Activated T-helper 1 cell treated with anti-CD3 and anti-CD28 coated beads, Interleukin-12 subunit alpha, Interleukin-12 subunit beta, Interleukin-2, Interleukin-4 antibody, amounts not matched to agents 30 ng/mL and 10 ng/mL and 1 ng/mL, durations not matched to agents 14 hours and 24 hours and 36 hours (primary cell): ENCODE data around the gene IGF2R. TPM values are rescaled to one million over a fixed set of nuclear protein-coding genes. Genes with fewer than 3 reads are reported as not detected.
"Not testable (repeated sequence)": the region's sequence is repeated elsewhere in the genome, so short reads cannot be mapped to it uniquely, and the experiment has no call there.

Experiments used
- DNase-seq: peaks from one replicate; pipeline ENCODE4 v3.0.0; 2021; ENCODE audit warnings: low spot score
- H3K27ac Mint-ChIP-seq: one replicate; pipeline ENCODE4 v1.8.0; 2021; ENCODE audit warnings: mild to moderate bottlenecking, mixed read lengths
- H3K27me3 Mint-ChIP-seq: one replicate; pipeline ENCODE4 v1.8.0; 2022; ENCODE audit warnings: mild to moderate bottlenecking, moderate library complexity, mixed read lengths; ENCODE audit not compliant: insufficient read depth
- H3K36me3 Mint-ChIP-seq: one replicate; pipeline ENCODE4 v1.8.0; 2021; ENCODE audit warnings: low read depth, mixed read lengths
- H3K4me1 Mint-ChIP-seq: one replicate; pipeline ENCODE4 v1.8.0; 2021; ENCODE audit warnings: low read depth, mixed read lengths
- H3K4me3 Mint-ChIP-seq: one replicate; pipeline ENCODE4 v1.8.0; 2021; ENCODE audit warnings: mild to moderate bottlenecking, moderate library complexity, mixed read lengths
- H3K9me3 Mint-ChIP-seq: one replicate; pipeline ENCODE4 v1.8.0; 2021; ENCODE audit warnings: mixed read lengths
- intact Hi-C: fragments of 100-400 bp; cut with micrococcal nuclease; formaldehyde crosslinking; loops from one replicate; pipeline ENCODE4 v1.15.1; 2024
- total RNA-seq: library from RNA; stranded (reverse); gene quantifications from 2 replicates; pipeline ENCODE4 v1.2.3, GENCODE V29; 2022

IGF2R gene
- total RNA-seq, 1 donor from 2014 or later: 126 TPM

GRCh38 chr6:160085713-160086505 is 117.0 kb downstream of the IGF2R start:
- Mint-ChIP-seq H3K4me3 (no peak overlapping the region), H3K27me3 (no peaks in the 10 kb centered on the region), H3K9me3 (no peaks in the 10 kb centered on the region), H3K4me1 (peaks cover 21% of the 10 kb centered on the region), H3K36me3 (peaks cover 70% of the 10 kb centered on the region), H3K27ac (peak overlapping the region; percentile 31)
- intact Hi-C loops: no loop called here
- no peak for DNase-seq

DNA sequence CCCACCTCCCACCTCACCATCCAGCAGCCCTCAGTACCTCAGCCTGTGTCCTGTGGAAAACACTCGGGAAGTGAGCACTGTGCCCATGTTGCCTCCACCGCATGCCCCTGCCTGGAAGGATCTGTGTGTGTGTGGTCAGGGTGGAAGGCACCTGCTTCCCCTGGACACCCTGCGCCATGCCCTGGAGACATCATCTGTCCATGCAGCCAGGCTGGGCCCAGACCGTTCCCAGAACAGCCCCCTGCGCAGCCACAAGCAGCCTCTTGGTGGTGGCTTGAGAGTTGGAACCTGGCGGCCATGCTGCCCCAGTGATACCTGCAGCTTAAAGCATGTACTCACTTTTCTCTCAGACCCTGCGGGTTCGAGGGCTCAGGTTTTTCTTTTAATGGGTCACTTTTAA is 117.9 kb downstream of the IGF2R start:
- no peak for DNase-seq
- intact Hi-C loops: no loop called here
- H3K27ac Mint-ChIP-seq: no peak overlapping the region
- no peaks in the 10 kb centered on the region for H3K27me3 Mint-ChIP-seq
- peaks cover 21% of the 10 kb centered on the region for H3K4me1 Mint-ChIP-seq
- peaks cover 65% of the 10 kb centered on the region for H3K36me3 Mint-ChIP-seq
- H3K4me3 Mint-ChIP-seq: no peak overlapping the region
- H3K9me3 Mint-ChIP-seq: no peaks in the 10 kb centered on the region

DNA sequence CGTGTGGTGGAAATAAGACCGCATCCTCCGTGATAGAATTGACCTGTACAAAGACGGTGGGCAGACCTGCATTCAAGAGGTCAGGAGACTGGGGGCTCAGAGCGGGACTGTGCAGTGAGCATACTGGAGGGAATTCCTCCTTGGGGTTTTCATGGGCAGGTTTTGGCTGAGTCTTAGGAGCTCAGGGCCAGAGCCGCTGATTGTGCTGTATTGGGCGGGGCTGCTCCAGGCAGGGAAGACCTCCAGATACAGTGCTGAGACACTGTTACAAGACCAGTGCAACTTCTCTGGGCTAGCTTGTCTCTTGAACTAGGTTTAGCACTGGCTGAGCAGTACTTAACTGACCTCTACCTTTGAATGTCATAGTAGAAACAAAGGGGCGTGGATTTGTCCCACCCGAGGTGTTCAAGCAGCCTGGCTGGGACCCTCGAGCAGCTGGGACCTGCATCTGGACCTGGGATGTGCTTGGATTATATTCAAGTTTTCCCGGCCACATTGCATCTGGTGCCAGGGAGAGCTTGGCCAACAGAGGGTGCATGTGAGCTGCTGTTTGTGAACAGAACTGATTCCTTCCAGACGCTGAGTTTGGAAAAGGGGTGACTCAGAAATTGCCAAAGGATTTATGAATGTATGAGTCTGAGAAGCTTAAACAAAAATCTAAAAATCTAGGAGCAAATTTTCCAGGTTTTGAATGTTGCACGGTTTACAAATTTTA is 119.3 kb downstream of the IGF2R start:
- no peak overlapping the region for H3K27ac Mint-ChIP-seq
- H3K9me3 Mint-ChIP-seq: no peaks in the 10 kb centered on the region
- no peaks in the 10 kb centered on the region for H3K27me3 Mint-ChIP-seq
- no peak overlapping the region for H3K4me3 Mint-ChIP-seq
- H3K36me3 Mint-ChIP-seq: peaks cover 57% of the 10 kb centered on the region
- peaks cover 21% of the 10 kb centered on the region for H3K4me1 Mint-ChIP-seq
- intact Hi-C loops: no loop called here
- DNase-seq: no peak

- Mint-ChIP-seq H3K27ac (no peak overlapping the region), H3K36me3 (peaks cover 56% of the 10 kb centered on the region), H3K27me3 (no peaks in the 10 kb centered on the region), H3K4me3 (no peak overlapping the region), H3K9me3 (no peaks in the 10 kb centered on the region), H3K4me1 (peaks cover 16% of the 10 kb centered on the region)
- DNase-seq: no peak
- intact Hi-C loops: no loop called here
Observed at GRCh38 chr6:160088784-160089533, 120.1 kb downstream of the IGF2R start.

DNA sequence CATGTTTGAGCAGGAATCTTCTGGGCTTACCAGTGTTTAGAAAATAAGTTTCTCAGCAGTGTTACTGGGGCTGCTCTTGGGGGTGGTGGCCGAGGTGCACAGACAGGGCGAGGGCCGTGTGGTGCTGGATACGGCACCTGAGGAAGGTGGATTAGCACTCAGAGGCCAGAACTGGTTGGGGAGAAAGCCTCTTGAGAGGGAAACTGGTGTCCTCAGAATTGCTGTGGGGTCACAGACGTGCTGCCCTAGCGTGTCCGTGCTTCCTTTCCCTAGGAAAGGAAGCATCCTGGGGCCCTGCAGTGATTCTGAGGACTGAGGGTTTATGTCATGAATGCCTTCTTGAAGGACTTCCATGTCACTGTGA is 120.6 kb downstream of the IGF2R start:
- Mint-ChIP-seq H3K36me3 (peaks cover 55% of the 10 kb centered on the region), H3K4me3 (no peak overlapping the region), H3K27ac (no peak overlapping the region), H3K27me3 (no peaks in the 10 kb centered on the region), H3K9me3 (no peaks in the 10 kb centered on the region), H3K4me1 (peaks cover 11% of the 10 kb centered on the region)
- DNase-seq: no peak
- intact Hi-C loops: no loop called here

GRCh38 chr6:160090442-160091239 is 121.8 kb downstream of the IGF2R start:
- DNase-seq, H3K4me3 Mint-ChIP-seq, intact Hi-C loops, H3K4me1 Mint-ChIP-seq, H3K27ac Mint-ChIP-seq, H3K27me3 Mint-ChIP-seq, H3K9me3 Mint-ChIP-seq: not testable (repeated sequence)
- H3K36me3 Mint-ChIP-seq: peaks cover 52% of the 10 kb centered on the region

DNA sequence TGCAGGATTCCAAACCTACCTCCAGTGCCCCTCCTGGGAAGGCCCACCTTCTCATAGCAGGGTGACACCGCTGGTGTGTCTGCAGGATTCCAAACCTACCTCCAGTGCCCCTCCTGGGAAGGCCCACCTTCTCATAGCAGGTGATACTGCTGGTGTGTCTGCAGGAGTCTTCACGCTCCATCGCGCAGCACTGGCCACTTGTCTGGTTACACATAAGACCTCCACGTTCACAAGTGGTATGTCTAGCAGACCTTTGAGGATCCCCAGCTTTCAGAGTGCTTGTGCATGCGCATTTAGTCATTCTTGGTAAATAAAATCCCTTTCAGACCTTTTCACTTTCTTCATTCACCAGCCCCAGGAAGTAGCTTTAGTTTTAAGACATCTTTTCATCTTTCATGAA is 123.3 kb downstream of the IGF2R start:
- DNase-seq, H3K9me3 Mint-ChIP-seq, H3K27me3 Mint-ChIP-seq, H3K4me3 Mint-ChIP-seq, intact Hi-C loops, H3K4me1 Mint-ChIP-seq, H3K27ac Mint-ChIP-seq: not testable (repeated sequence)
- H3K36me3 Mint-ChIP-seq: peaks cover 54% of the 10 kb centered on the region

GRCh38 chr6:160092602-160093001 is 123.7 kb downstream of the IGF2R start:
- H3K27ac Mint-ChIP-seq: no peak overlapping the region

DNA sequence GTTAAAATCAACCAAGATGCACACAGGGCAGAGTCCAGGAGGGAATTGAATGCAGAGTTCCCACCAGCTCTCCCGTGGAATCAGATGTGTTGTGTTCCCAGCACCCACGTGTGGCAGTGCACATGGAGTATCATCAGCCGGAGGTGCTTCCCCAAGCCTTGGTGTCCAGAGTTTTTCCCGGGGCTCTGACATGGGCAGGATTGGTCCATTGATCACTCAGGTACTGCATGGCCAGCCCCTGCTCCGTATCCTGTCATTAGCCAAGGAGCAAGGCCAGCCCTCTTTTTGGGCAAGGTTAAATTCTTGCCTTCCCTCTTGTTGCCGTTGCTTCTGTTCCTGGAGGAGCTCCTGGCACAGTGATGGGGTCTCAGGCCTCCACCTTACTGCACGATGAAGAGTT is 124.2 kb downstream of the IGF2R start:
- H3K27me3 Mint-ChIP-seq: no peaks in the 10 kb centered on the region
- H3K4me3 Mint-ChIP-seq: no peak overlapping the region
- no peak for DNase-seq
- no peaks in the 10 kb centered on the region for H3K9me3 Mint-ChIP-seq
- no peaks in the 10 kb centered on the region for H3K4me1 Mint-ChIP-seq
- intact Hi-C loops: no loop called here
- no peak overlapping the region for H3K27ac Mint-ChIP-seq
- H3K36me3 Mint-ChIP-seq: peaks cover 50% of the 10 kb centered on the region

More at GRCh38 chr6:160092602-160093001, 123.7 kb downstream of the IGF2R start:
- DNase-seq: no peak
- Mint-ChIP-seq H3K4me1 (no peaks in the 10 kb centered on the region), H3K36me3 (peaks cover 53% of the 10 kb centered on the region), H3K9me3 (no peaks in the 10 kb centered on the region), H3K27me3 (no peaks in the 10 kb centered on the region), H3K4me3 (no peak overlapping the region)
- intact Hi-C loops: no loop called here

GRCh38 chr6:160093946-160094345 is 125.1 kb downstream of the IGF2R start:
- intact Hi-C loops: no loop called here
- H3K36me3 Mint-ChIP-seq: peaks cover 49% of the 10 kb centered on the region
- no peaks in the 10 kb centered on the region for H3K27me3 Mint-ChIP-seq
- H3K4me3 Mint-ChIP-seq: no peak overlapping the region
- no peak overlapping the region for H3K27ac Mint-ChIP-seq
- H3K9me3 Mint-ChIP-seq: no peaks in the 10 kb centered on the region
- DNase-seq: no peak
- peaks cover 3% of the 10 kb centered on the region for H3K4me1 Mint-ChIP-seq

GRCh38 chr6:160095146-160095845 is 126.4 kb downstream of the IGF2R start:
- Mint-ChIP-seq H3K4me3 (no peak overlapping the region), H3K9me3 (no peaks in the 10 kb centered on the region), H3K27ac (no peak overlapping the region), H3K4me1 (peaks cover 8% of the 10 kb centered on the region), H3K27me3 (no peaks in the 10 kb centered on the region), H3K36me3 (peaks cover 42% of the 10 kb centered on the region)
- intact Hi-C loops: no loop called here
- no peak for DNase-seq
